Skin of body (tissue), 2 donors: ENCODE results near the gene SH3BP5. TPM values are rescaled to one million over a fixed set of nuclear protein-coding genes. Genes with fewer than 3 reads are reported as not detected.

Experiments
- DNase-seq: peaks from one replicate; lab custom pipeline; 2025; lab: John Stamatoyannopoulos, UW
- total RNA-seq: library from RNA; depleted of rRNA; stranded (reverse); fragments of >200 nt; gene quantifications from one replicate; pipeline ENCODE4 v1.2.3, GENCODE V29; 2014

Gene SH3BP5
- total RNA-seq, 1 donor from 2014 or later: 44.2 TPM

DNA sequence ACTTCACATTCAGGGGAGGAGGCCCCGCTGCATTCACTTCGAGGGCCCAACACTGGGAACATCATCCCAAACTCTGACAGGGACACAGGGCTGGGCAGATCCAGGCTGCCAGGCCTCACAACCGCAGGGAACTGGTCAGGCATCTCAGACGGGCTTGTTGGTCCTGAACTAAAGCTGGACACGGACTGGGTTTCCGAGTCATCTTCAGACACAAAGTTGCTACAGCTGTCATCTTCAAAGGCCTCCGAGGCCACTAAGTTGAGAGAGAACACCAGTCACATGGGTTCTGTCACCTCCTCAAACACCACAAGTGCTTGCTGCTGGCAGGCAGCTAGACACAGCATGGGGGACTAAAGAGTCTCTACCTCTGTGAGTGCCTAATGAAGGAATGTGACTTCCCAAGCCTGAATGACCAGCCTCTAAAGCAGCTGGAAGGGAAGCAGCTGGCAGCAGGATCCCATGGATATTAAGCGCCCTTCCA, 75.5 kb downstream of the SH3BP5 start:
- DNase-seq: no peak

- no peak for DNase-seq
Measured at GRCh38 chr3:15255215-15255614, 77.2 kb downstream of the SH3BP5 start.

DNA sequence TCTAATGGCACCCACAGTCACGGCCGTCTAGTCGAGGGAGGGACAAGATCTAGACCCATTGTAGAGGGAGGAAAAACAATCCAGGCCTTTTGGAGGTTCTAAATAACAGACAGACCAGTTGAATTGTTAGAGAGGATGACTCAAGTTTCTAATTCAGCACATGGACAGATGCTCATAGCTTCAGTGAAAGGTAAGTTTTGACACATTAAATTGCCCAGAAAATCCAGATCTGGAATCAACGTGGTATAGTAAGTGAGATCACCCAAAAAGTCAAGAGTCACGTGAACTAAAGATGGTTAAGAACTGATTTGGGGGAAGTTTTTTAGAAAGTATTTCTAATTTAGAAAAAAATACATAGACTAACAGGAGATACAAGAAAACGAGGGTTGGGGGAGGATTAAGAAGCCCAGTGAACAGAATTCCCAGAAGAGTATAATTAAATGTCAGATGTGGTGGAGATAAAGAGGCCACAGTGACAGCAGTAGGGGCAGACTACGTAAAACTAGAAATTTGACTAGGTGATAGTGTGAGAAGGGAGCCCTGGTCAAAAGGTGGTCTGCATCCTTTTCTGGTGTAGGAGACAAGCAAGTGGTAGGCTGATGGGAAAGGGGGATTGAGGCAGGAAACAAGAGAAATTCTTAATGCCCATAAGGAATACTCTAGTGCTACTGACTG, 79.2 kb downstream of the SH3BP5 start:
- DNase-seq: no peak

DNA sequence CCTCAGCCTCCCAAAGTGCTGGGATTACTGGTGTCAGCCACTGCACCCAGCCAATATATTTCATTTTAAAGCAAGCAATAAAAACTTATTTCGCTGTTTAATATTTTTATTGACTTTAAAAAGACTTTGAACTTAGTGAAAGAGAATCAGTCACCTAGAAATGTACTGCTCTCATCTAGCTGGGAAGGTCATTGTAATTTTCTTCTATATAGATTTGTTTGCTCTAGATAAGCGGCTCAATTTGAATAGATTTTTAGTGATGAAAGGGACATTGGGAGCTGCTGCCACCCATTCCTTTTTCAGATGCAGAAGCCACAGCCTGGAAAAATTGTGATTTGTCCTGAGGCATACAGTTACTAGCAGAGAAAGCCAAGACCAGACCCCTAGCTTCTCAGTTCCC, 86.2 kb downstream of the SH3BP5 start:
- DNase-seq: no peak

DNA sequence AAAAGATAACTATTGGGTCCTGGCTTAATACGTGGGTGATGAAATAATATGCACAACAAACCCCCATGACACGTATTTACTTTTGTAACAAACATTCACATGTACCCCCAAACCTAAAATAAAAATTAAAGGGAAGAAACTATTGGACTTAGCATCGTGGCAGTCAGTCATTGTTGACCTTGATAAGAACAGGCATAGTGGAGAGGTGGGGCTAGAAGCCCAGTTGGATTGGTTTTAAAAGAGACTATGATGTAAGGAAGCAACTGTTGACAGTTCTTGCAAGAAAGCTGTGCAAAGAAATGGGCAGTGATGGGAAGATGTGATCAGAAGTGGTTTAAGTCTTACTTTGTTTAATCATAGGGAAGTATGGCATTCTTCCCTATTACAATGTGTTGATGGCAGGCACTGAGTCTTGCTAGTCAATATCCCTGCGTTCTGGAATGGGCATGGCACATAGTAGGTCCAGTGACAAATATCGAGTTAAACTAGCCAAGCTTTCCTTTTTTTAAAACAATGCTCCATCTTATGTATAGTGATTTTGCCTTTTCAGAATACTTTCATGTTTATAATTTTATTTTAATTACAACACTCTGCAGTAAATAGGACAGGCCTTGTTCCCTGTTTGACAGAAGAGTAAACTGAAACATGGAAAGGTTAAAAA, 88.4 kb downstream of the SH3BP5 start:
- no peak for DNase-seq

DNA sequence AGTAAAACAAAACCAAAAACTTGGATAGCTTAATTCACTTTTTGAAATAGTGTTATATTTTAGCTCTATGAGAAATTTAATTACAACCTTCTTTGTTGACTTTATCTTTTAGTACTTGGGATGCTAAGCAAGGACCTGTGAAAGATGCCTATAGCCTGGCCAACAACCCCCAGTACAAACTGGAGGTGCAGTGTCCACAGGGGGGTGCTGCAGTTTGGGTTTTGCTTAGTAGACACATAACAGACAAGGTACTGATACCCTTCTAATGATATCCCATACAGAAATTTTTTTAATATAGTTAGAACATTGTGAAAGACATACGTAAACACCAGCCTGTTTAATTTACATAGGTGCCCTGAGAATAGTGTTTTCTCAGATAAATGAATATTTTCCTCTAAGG, 91.0 kb downstream of the SH3BP5 start:
- DNase-seq: no peak

DNA sequence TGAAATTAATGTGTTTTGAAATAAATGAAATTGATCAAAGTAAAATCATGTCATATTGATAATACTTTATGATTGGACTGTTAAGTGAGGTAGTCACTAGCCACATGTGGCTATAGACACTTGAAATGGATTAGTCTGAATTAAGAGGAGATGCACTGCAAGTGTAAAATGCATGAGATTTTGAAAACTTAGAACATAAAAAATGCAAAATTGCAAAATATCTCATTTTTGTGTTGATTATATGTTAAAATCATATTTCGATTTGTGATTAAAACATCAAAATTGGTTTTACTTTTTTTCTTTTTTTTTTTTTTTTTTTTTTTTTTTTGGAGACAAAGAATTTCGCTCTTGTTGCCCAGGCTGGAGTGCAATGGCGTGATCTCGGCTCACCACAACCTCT, 103.1 kb downstream of the SH3BP5 start:
- DNase-seq: no peak

- no peak for DNase-seq
Measured at GRCh38 chr3:15228147-15228546, 104.2 kb downstream of the SH3BP5 start.

- DNase-seq: no peak
Measured at GRCh38 chr3:15223685-15224572, 108.5 kb downstream of the SH3BP5 start.

- no peak for DNase-seq
Measured at GRCh38 chr3:15221574-15222217, 110.7 kb downstream of the SH3BP5 start.

- no peak for DNase-seq
Measured at GRCh38 chr3:15220661-15221060, 111.7 kb downstream of the SH3BP5 start.

DNA sequence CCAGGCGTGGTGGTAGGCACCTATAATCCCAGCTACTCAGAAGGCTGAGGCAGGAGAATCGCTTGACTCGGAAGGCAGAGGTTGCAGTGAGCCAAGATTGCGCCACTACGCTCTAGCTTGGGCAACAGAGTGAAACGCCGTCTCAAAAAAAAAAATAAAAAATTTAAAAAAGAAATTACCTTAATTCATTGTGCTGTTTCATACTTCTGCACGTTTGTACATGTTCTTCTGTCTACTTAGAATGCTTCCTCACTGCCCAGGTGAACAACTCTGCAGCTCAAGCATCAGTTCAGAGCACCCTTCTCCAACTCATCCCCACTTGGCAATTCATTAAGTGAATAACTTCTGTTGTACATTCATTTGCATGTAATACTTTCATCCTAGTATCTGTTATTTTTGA, 112.3 kb downstream of the SH3BP5 start:
- no peak for DNase-seq

- no peak for DNase-seq
Measured at GRCh38 chr3:15218689-15219088, 113.7 kb downstream of the SH3BP5 start.

DNA sequence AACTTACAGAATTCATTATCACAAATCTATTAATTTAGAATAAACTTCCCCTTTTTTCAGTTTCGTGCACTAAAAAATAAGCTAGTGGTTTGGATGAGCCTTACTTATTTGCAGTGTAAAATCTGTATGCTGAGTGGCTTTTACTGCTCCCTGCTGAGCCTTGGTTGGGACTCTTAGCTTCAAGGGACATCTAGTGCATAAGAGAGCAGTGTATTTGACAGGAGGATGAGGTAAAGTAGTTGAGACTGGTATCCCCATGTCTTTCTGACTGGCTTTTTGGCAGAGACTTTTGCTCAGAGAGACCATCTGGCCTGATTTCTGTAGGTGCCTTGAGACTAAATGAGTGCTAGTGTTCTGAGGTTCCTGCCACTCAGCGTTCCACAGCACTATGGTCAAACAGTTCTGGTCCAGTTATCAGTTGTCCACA, 114.5 kb downstream of the SH3BP5 start:
- DNase-seq: no peak

GRCh38 chr3:15217011-15217671, 115.2 kb downstream of the SH3BP5 start:
- no peak for DNase-seq

DNA sequence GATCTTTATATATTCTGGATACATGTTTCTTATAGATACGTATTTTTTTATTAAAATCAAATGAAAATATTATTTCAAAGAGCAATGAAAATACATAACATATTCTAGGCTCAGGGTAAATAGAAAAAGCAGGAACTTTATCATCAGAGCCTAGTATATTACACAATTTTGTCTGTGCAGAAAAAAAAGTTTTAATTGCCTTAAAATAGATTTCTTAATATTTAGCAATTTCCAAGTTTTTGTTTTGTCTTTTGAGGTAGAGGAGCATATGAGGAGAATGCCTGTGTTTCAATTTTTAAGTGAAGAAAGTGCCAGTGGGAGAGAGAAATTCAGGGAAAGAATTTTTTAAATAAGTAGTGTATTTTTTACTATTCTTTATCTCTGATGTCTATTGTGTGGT, 115.9 kb downstream of the SH3BP5 start:
- no peak for DNase-seq

DNA sequence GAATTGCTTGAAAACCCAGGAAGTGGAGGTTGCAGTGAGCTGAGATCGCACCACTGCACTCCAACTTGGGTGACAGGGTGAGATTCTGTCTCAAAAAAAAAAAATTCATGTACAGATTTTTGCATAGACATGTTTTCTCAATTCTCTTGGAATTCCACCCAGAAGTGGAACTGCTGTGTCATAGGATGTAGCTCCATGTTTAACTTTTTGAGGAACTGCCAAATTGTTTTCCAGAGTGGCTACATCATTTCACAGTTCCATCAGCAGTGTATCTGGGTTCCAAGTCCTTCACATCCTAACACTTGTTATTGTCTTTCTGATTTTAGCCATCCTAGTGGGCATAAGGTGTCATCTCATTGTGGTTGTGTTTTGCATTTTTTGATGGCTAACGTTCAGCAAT, 116.4 kb downstream of the SH3BP5 start:
- no peak for DNase-seq

- no peak for DNase-seq
Measured at GRCh38 chr3:15214758-15215157, 117.6 kb downstream of the SH3BP5 start.

DNA sequence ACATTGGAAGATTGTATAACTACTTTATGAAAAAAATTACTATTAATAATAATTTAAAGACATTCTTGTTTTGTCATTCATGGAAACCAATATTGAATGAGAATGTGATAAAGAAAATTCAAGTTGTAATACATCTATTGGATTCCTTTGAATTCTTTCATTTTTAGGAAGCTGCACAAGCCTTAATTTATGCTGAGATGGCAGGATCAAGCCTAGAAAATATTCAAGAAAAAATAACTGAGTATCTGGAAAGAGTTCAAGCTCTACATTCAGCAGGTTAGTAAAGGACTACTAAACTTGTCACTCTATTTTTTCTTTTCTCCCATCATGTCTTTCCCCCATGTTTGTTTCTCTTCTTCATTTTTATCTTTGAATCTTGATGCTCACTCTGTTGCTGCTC, 120.4 kb downstream of the SH3BP5 start:
- DNase-seq: no peak

- no peak for DNase-seq
Measured at GRCh38 chr3:15207836-15208504, 124.4 kb downstream of the SH3BP5 start.
